ENCODE results near the gene GRAMD4.

DNA sequence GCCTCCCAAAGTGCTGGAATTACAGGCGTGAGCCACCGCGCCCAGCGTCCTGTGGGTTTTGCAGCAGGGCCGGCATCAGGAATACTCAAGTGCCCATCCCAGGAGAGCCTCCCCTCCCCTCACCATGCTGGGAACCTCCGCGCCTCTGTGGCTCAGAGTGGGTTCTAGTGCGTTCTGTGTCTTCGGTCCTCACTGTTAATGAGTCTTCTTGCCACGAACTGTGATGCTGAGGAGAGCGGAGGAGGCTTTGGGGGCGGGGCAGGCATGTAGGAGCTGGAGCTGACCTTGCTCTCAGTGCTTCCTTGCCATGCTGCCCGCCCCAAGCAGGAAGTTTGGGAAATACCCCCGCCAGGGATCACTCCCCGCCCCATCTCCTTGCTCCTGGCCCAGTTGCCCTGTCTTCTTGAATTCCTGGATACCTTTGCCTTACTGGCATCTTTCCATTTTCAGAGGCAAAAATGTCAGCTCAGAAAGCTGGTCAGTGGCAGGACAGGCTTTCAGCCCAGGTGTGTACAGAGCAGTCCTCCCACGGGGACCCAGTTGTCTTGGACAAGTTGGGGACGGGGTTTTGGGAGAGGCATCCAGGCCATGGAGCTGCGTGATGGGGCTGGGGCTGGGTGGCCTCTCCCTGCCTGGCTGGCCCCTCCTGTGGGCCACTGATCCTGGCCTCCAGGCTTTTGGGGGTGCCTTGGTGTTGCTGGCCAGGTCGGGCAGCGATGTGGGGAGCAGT is 5.1 kb downstream of the GRAMD4 start:
- TF ChIP-seq EZH2 (IDR thresholded peaks at IDR 0.05; ENCODE audit: insufficient read depth, poor library complexity, severe bottlenecking) = no peak
- TF ChIP-seq EZH2phosphoT487 (IDR thresholded peaks at IDR 0.05; ENCODE audit: insufficient read depth, low read depth) = no peak
